Measurements from ENCODE around the gene CELA2A. TPM values are rescaled to one million over a fixed set of nuclear protein-coding genes. Genes with fewer than 3 reads are reported as not detected.
"Not testable (repeated sequence)": the region's sequence is repeated elsewhere in the genome, so short reads cannot be mapped to it uniquely, and the experiment has no call there.

The CELA2A gene
- total and polyA plus RNA-seq, 4 donors = 0.72 TPM; not detected in 3

DNA sequence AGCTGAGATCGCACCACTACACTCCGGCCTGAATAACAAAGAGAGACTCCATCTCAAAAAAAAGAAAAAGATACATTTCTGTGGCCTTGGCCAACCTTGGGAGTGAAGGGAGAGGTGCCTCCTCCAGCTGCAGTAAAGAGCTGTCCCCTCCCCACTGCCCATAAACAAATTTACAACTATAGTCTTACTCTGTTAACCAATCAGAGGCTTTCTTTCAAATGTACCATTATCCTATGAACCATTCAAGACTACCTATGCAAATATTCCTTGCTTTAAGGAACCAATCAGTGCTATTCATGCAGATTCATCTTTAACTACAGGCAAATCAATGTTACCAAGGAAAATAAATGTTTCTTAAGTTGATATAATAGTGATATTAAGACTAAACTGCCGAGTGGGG is 20.4 kb downstream of the CELA2A start:
- H3K4me1 ChIP-seq (ENCODE audit: control insufficient read depth, insufficient read depth, low read length) = no peaks in the 10 kb centered on the region
- H3K27me3 ChIP-seq (ENCODE audit: control insufficient read depth, insufficient read depth, low read length) = no peaks in the 10 kb centered on the region
- H3K4me3 ChIP-seq (ENCODE audit: low read depth, low read length) = no peak overlapping the region
- H3K9me3 ChIP-seq (ENCODE audit: control insufficient read depth, insufficient read depth, low read length) = no peaks in the 10 kb centered on the region
- no peak for DNase-seq (ENCODE audit: low read depth in 4 of 6, low spot score in 6 of 6)
- H3K27ac ChIP-seq (ENCODE audit: low read depth, low read length) = no peak overlapping the region
- no CpG with 5 or more reads among the region's 3 CpGs for WGBS (ENCODE audit: insufficient coverage)
- H3K36me3 ChIP-seq (ENCODE audit: control insufficient read depth, insufficient read depth, low read length) = no peaks in the 10 kb centered on the region

GRCh38 chr1:15477646-15478212 is 21.2 kb downstream of the CELA2A start:
- 85% methylated on average over 4 of the region's 5 CpGs for WGBS (ENCODE audit: insufficient coverage)
- Histone ChIP-seq H3K27ac (ENCODE audit: low read depth, low read length) (no peak overlapping the region), H3K36me3 (ENCODE audit: control insufficient read depth, insufficient read depth, low read length) (no peaks in the 10 kb centered on the region), H3K4me3 (ENCODE audit: low read depth, low read length) (no peak overlapping the region), H3K9me3 (ENCODE audit: control insufficient read depth, insufficient read depth, low read length) (no peaks in the 10 kb centered on the region), H3K4me1 (ENCODE audit: control insufficient read depth, insufficient read depth, low read length) (no peaks in the 10 kb centered on the region), H3K27me3 (ENCODE audit: control insufficient read depth, insufficient read depth, low read length) (no peaks in the 10 kb centered on the region)
- no peak for DNase-seq (ENCODE audit: low read depth in 4 of 6, low spot score in 6 of 6)

- Histone ChIP-seq H3K27me3 (ENCODE audit: control insufficient read depth, insufficient read depth, low read length) (no peaks in the 10 kb centered on the region), H3K9me3 (ENCODE audit: control insufficient read depth, insufficient read depth, low read length) (no peaks in the 10 kb centered on the region), H3K4me3 (ENCODE audit: low read depth, low read length) (no peak overlapping the region), H3K27ac (ENCODE audit: low read depth, low read length) (no peak overlapping the region), H3K36me3 (ENCODE audit: control insufficient read depth, insufficient read depth, low read length) (peaks cover 7% of the 10 kb centered on the region), H3K4me1 (ENCODE audit: control insufficient read depth, insufficient read depth, low read length) (no peaks in the 10 kb centered on the region)
- DNase-seq (ENCODE audit: low read depth in 4 of 6, low spot score in 6 of 6) = no peak
- WGBS (ENCODE audit: insufficient coverage) = 96% methylated on average over 7 of the region's 11 CpGs
These were observed 23.3 kb downstream of the CELA2A start for GRCh38 chr1:15479654-15480347.

- H3K9me3 ChIP-seq (ENCODE audit: control insufficient read depth, insufficient read depth, low read length); H3K4me3 ChIP-seq (ENCODE audit: low read depth, low read length); H3K4me1 ChIP-seq (ENCODE audit: control insufficient read depth, insufficient read depth, low read length); DNase-seq (ENCODE audit: low read depth in 4 of 6, low spot score in 6 of 6); H3K27me3 ChIP-seq (ENCODE audit: control insufficient read depth, insufficient read depth, low read length); H3K27ac ChIP-seq (ENCODE audit: low read depth, low read length): not testable (repeated sequence)
- WGBS (ENCODE audit: insufficient coverage) = 75% methylated on average over 4 of the region's 6 CpGs
- H3K36me3 ChIP-seq (ENCODE audit: control insufficient read depth, insufficient read depth, low read length) = peaks cover 18% of the 10 kb centered on the region
These were observed 25.9 kb downstream of the CELA2A start for GRCh38 chr1:15482455-15482854.

DNA sequence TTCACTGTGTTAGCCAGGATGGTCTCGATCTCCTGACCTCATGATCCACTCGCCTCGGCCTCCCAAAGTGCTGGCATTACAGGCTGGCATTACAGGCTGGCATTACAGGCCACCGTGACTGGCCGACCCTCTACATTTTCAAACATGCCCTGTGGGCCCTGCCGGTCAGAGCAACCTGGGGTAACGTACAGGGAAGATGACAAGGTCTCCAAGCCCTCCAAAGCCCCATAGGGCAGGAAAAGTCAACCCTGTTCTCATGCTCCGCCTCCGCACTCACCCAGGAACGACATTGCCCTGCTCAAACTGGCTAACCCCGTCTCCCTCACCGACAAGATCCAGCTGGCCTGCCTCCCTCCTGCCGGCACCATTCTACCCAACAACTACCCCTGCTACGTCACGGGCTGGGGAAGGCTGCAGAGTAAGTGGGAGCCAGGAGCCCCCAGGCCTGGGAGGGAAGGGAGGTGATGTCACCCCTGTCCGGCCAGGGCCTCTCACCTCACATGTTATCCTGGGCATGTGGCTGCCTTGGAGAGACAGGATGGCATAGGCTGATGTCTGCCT is 26.5 kb downstream of the CELA2A start:
- not testable (repeated sequence) for H3K27me3 ChIP-seq (ENCODE audit: control insufficient read depth, insufficient read depth, low read length); H3K4me1 ChIP-seq (ENCODE audit: control insufficient read depth, insufficient read depth, low read length); H3K9me3 ChIP-seq (ENCODE audit: control insufficient read depth, insufficient read depth, low read length); H3K27ac ChIP-seq (ENCODE audit: low read depth, low read length); H3K4me3 ChIP-seq (ENCODE audit: low read depth, low read length); DNase-seq (ENCODE audit: low read depth in 4 of 6, low spot score in 6 of 6)
- H3K36me3 ChIP-seq (ENCODE audit: control insufficient read depth, insufficient read depth, low read length) = peaks cover 18% of the 10 kb centered on the region
- WGBS (ENCODE audit: insufficient coverage) = 92% methylated on average over 8 of the region's 16 CpGs

GRCh38 chr1:15483971-15484370 is 27.4 kb downstream of the CELA2A start:
- 92% methylated on average over 2 of the region's 2 CpGs for whole genome bisulfite sequencing (ENCODE audit: insufficient coverage)
- Histone ChIP-seq H3K27ac (ENCODE audit: low read depth, low read length) (no peak overlapping the region), H3K9me3 (ENCODE audit: control insufficient read depth, insufficient read depth, low read length) (no peaks in the 10 kb centered on the region), H3K36me3 (ENCODE audit: control insufficient read depth, insufficient read depth, low read length) (peaks cover 18% of the 10 kb centered on the region), H3K4me3 (ENCODE audit: low read depth, low read length) (no peak overlapping the region), H3K4me1 (ENCODE audit: control insufficient read depth, insufficient read depth, low read length) (peaks cover 2% of the 10 kb centered on the region), H3K27me3 (ENCODE audit: control insufficient read depth, insufficient read depth, low read length) (no peaks in the 10 kb centered on the region)
- no peak for DNase-seq (ENCODE audit: low read depth in 4 of 6, low spot score in 6 of 6)

DNA sequence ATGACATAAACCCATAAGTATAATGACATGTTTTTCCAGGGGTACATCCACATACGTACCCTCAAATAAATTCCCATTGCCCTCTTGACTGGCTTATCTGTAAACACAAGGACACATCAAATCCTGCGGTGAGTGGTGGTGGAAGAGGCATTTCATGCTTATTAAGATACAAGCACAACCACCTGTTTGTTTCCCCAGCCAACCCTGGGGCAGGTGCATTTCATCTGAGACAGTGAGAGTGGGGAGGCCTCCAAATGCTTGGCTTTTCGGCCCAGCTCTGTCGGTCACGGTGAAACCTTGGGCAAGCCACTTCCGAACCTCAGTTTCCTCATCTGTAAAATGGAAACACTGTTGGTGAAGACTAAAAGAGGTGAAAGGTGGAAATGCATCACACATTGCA is 27.9 kb downstream of the CELA2A start:
- H3K4me3 ChIP-seq (ENCODE audit: low read depth, low read length); DNase-seq (ENCODE audit: low read depth in 4 of 6, low spot score in 6 of 6); H3K9me3 ChIP-seq (ENCODE audit: control insufficient read depth, insufficient read depth, low read length); H3K27ac ChIP-seq (ENCODE audit: low read depth, low read length); H3K27me3 ChIP-seq (ENCODE audit: control insufficient read depth, insufficient read depth, low read length); H3K4me1 ChIP-seq (ENCODE audit: control insufficient read depth, insufficient read depth, low read length): not testable (repeated sequence)
- peaks cover 22% of the 10 kb centered on the region for H3K36me3 ChIP-seq (ENCODE audit: control insufficient read depth, insufficient read depth, low read length)
- no CpG with 5 or more reads among the region's 6 CpGs for WGBS (ENCODE audit: insufficient coverage)

DNA sequence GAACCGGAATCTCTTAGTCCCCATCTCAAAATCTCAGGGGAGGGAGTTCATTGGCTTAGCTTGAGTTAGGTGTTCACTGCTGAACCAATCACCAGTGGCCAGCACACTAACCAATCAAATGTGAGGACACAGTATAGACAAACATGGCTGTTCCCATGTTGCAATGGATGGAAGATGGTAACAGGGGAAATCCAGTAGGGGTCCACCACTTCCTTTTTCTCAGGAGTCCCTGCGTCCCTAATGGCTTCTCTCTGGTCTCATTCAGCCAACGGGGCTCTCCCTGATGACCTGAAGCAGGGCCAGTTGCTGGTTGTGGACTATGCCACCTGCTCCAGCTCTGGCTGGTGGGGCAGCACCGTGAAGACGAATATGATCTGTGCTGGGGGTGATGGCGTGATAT is 29.1 kb downstream of the CELA2A start:
- peaks cover 22% of the 10 kb centered on the region for H3K36me3 ChIP-seq (ENCODE audit: control insufficient read depth, insufficient read depth, low read length)
- H3K27me3 ChIP-seq (ENCODE audit: control insufficient read depth, insufficient read depth, low read length) = no peaks in the 10 kb centered on the region
- no peaks in the 10 kb centered on the region for H3K9me3 ChIP-seq (ENCODE audit: control insufficient read depth, insufficient read depth, low read length)
- no peak overlapping the region for H3K4me3 ChIP-seq (ENCODE audit: low read depth, low read length)
- no peak for DNase-seq (ENCODE audit: low read depth in 4 of 6, low spot score in 6 of 6)
- peaks cover 7% of the 10 kb centered on the region for H3K4me1 ChIP-seq (ENCODE audit: control insufficient read depth, insufficient read depth, low read length)
- 91% methylated on average over 4 of the region's 6 CpGs for WGBS (ENCODE audit: insufficient coverage)
- H3K27ac ChIP-seq (ENCODE audit: low read depth, low read length) = no peak overlapping the region

DNA sequence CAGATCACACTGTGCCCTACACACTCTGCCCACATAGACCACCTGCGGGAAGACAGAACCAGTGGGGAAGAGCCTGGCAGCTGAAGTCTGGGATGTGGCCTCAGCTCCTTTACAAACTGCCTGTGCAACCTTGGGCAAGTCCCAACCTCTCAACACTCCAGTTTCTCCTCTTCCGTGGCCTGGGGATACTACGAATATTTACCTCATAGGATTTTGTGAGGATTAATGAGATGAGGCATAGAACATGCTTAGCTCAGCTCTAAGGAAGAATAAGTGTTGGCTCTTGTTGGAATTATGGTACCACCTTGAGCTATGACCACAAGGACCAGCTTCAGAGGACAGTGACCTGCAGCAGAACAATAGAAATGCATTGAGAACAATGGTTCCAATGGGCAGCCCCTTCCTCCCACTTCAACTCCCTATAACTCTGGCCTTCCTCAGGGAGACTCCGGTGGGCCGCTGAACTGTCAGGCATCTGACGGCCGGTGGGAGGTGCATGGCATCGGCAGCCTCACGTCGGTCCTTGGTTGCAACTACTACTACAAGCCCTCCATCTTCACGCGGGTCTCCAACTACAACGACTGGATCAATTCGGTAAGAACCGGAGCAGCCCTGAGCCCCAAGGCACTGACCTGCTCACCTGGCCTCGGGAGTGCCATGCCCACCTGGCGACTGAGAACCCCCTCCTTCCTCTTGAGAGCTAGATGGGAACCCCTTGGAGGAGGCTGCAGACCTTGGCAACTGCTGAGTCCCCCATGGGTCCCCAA is 30.5 kb downstream of the CELA2A start:
- DNase-seq (ENCODE audit: low read depth in 4 of 6, low spot score in 6 of 6); H3K27me3 ChIP-seq (ENCODE audit: control insufficient read depth, insufficient read depth, low read length); H3K9me3 ChIP-seq (ENCODE audit: control insufficient read depth, insufficient read depth, low read length); H3K27ac ChIP-seq (ENCODE audit: low read depth, low read length); H3K4me3 ChIP-seq (ENCODE audit: low read depth, low read length); H3K4me1 ChIP-seq (ENCODE audit: control insufficient read depth, insufficient read depth, low read length): not testable (repeated sequence)
- WGBS (ENCODE audit: insufficient coverage) = 97% methylated on average over 13 of the region's 17 CpGs
- peaks cover 25% of the 10 kb centered on the region for H3K36me3 ChIP-seq (ENCODE audit: control insufficient read depth, insufficient read depth, low read length)

All from spinal cord (tissue), 10 donors.